H1 (cell line): ENCODE measurements around the gene GABBR1. TPM values are rescaled to one million over a fixed set of nuclear protein-coding genes. Genes with fewer than 3 reads are reported as not detected.

Source experiments
- CTCF ChIA-PET: fragments of 300-600 bp; sonication (Branson Sonifier 250); formaldehyde crosslinking; loops from one replicate; lab custom pipeline; 2021; ENCODE audit not compliant: partially characterized antibody; lab: Charles Lee
- POLR2A ChIA-PET: fragments of 300-600 bp; sonication (Branson Sonifier 250); formaldehyde crosslinking; loops from one replicate; lab custom pipeline; 2021; ENCODE audit warnings: inconsistent platforms; ENCODE audit not compliant: partially characterized antibody; lab: Charles Lee
- DNase-seq, 2 experiments: peaks; one replicate each; pipeline versions ENCODE4 v3.0.0 to v3.0.0-alpha.2; 2010 to 2022; ENCODE audit warnings: low spot score in 2 of 2, low read depth in 1 of 2, mixed read lengths in 1 of 2
- FAIRE-seq: peaks from 2 replicates; lab custom pipeline; 2011; peaks lifted over from hg19 to GRCh38; lab: Jason Lieb, UNC
- H2AFZ ChIP-seq: 2 replicates; pipeline ENCODE4 v1.8.1; 2012; ENCODE audit warnings: low read length, inconsistent platforms
- H2AK5ac ChIP-seq: 2 replicates; pipeline ENCODE4 v1.6.1; 2013; ENCODE audit warnings: low read depth, low read length
- H2BK120ac ChIP-seq: replicated peaks from 2 replicates; pipeline ENCODE3; 2013; ENCODE audit warnings: low read depth, low read length, inconsistent platforms
- H2BK12ac ChIP-seq: 2 replicates; pipeline ENCODE4 v1.6.1; 2013; ENCODE audit warnings: low read depth, low read length
- H2BK15ac ChIP-seq: 2 replicates; pipeline ENCODE4 v1.6.1; 2013; ENCODE audit warnings: low read length
- H2BK20ac ChIP-seq: 2 replicates; pipeline ENCODE4 v1.6.1; 2013; ENCODE audit warnings: low read length
- H2BK5ac ChIP-seq: 2 replicates; pipeline ENCODE4 v1.6.1; 2013; ENCODE audit warnings: low read depth, low read length
- H3K14ac ChIP-seq: 2 replicates; pipeline ENCODE4 v1.6.1; 2013; ENCODE audit warnings: inconsistent platforms; ENCODE audit not compliant: insufficient read length
- H3K18ac ChIP-seq: 2 replicates; pipeline ENCODE4 v1.6.1; 2013; ENCODE audit warnings: low read length; ENCODE audit errors: extremely low read depth
- H3K23ac ChIP-seq: 2 replicates; pipeline ENCODE4 v1.6.1; 2013; ENCODE audit warnings: inconsistent platforms; ENCODE audit not compliant: insufficient read length
- H3K23me2 ChIP-seq: 2 replicates; pipeline ENCODE4 v1.6.1; 2013; ENCODE audit warnings: low read depth, low read length
- H3K27ac ChIP-seq: 2 replicates; pipeline ENCODE4 v1.6.1; 2011; ENCODE audit warnings: low read depth, low read length, inconsistent platforms
- H3K27me3 ChIP-seq, 4 experiments: replicated peaks in 1 of 4; 1 replicate in 1 of 4; 2 replicates in 3 of 4; pipeline versions ENCODE4 v1.6.1 to v1.8.1; 2011 to 2013; ENCODE audit warnings: low read length in 3 of 4, mild to moderate bottlenecking in 3 of 4, inconsistent platforms in 2 of 4, mixed read lengths in 2 of 4, moderate library complexity in 1 of 4; ENCODE audit not compliant: control insufficient read depth in 3 of 4, insufficient read depth in 3 of 4; ENCODE audit errors: extremely low read depth in 1 of 4
- H3K36me3 ChIP-seq, 4 experiments: 2 replicates each; pipeline versions ENCODE4 v1.6.1 to v1.8.1; 2011 to 2013; ENCODE audit warnings: mild to moderate bottlenecking in 4 of 4, low read length in 3 of 4, moderate library complexity in 2 of 4, control low read depth in 1 of 4, inconsistent platforms in 1 of 4; ENCODE audit not compliant: insufficient read depth in 4 of 4, control insufficient read depth in 2 of 4
- H3K4ac ChIP-seq: replicated peaks from 2 replicates; pipeline ENCODE3; 2013; ENCODE audit warnings: low read length, low read depth, mixed read lengths, inconsistent platforms; ENCODE audit not compliant: insufficient read length
- H3K4me1 ChIP-seq, 4 experiments: replicated peaks in 1 of 4; 1 replicate in 1 of 4; 2 replicates in 3 of 4; pipeline versions ENCODE4 v1.6.1 to v1.8.1; 2011 to 2013; ENCODE audit warnings: low read length in 3 of 4, inconsistent platforms in 2 of 4, mixed read lengths in 1 of 4; ENCODE audit not compliant: insufficient read depth in 4 of 4, control insufficient read depth in 3 of 4
- H3K4me2 ChIP-seq, 2 experiments: 2 replicates each; pipeline versions ENCODE4 v1.6.1 to v1.8.1; 2011 to 2013; ENCODE audit warnings: low read depth in 2 of 2, low read length in 2 of 2, control low read depth in 1 of 2, inconsistent platforms in 1 of 2, mild to moderate bottlenecking in 1 of 2; ENCODE audit not compliant: insufficient read depth in 1 of 2
- H3K4me3 ChIP-seq, 4 experiments: fragments of 200-600, 300-600 bp in 1 of 4; sonication (generic), shearing (Covaris generic), sonication (Bioruptor Twin) in 1 of 4; 2 replicates each; pipeline versions ENCODE4 v1.5.1 to v1.8.1; 2011 to 2016; ENCODE audit warnings: low read length in 4 of 4, low read depth in 3 of 4, control low read depth in 2 of 4, inconsistent platforms in 2 of 4, mild to moderate bottlenecking in 2 of 4, mixed read lengths in 1 of 4, moderate library complexity in 1 of 4; ENCODE audit not compliant: insufficient read depth in 2 of 4; ENCODE audit errors: extremely low read depth in 1 of 4
- H3K56ac ChIP-seq: replicated peaks from 2 replicates; pipeline ENCODE3; 2013; ENCODE audit warnings: low read depth, mild to moderate bottlenecking, mixed read lengths, low read length, inconsistent platforms; ENCODE audit not compliant: insufficient read length
- H3K79me1 ChIP-seq: 2 replicates; pipeline ENCODE4 v1.6.1; 2013; ENCODE audit warnings: low read depth, low read length, control low read depth
- H3K79me2 ChIP-seq, 2 experiments: 2 replicates each; pipeline versions ENCODE4 v1.6.1 to v1.8.1; 2012 to 2013; ENCODE audit warnings: low read length in 2 of 2, mild to moderate bottlenecking in 2 of 2, inconsistent platforms in 1 of 2; ENCODE audit not compliant: insufficient read depth in 2 of 2, control insufficient read depth in 1 of 2
- H3K9ac ChIP-seq, 4 experiments: replicated peaks in 1 of 4; 1 replicate in 1 of 4; 2 replicates in 3 of 4; pipeline versions ENCODE4 v1.6.1 to v1.8.1; 2011 to 2013; ENCODE audit warnings: low read depth in 3 of 4, low read length in 3 of 4, control low read depth in 2 of 4, mild to moderate bottlenecking in 2 of 4, moderate library complexity in 2 of 4, inconsistent platforms in 1 of 4; ENCODE audit errors: extremely low read depth in 1 of 4
- H3K9me3 ChIP-seq, 2 experiments: 2 replicates each; pipeline versions ENCODE4 v1.6.1 to v1.8.1; 2012 to 2013; ENCODE audit warnings: mild to moderate bottlenecking in 2 of 2, moderate library complexity in 2 of 2, control low read depth in 1 of 2, inconsistent platforms in 1 of 2, low read depth in 1 of 2, low read length in 1 of 2, mixed read lengths in 1 of 2; ENCODE audit not compliant: insufficient read depth in 2 of 2
- H4K20me1 ChIP-seq, 2 experiments: replicated peaks in 1 of 2; 2 replicates each; pipeline versions ENCODE3 to v1.8.1; 2011 to 2013; ENCODE audit warnings: inconsistent platforms in 2 of 2, low read length in 2 of 2, mild to moderate bottlenecking in 1 of 2; ENCODE audit not compliant: insufficient read depth in 2 of 2, control insufficient read depth in 1 of 2
- H4K5ac ChIP-seq: 2 replicates; pipeline ENCODE4 v1.6.1; 2013; ENCODE audit warnings: low read length, low read depth, mixed read lengths, inconsistent platforms; ENCODE audit not compliant: insufficient read length
- H4K8ac ChIP-seq: 2 replicates; pipeline ENCODE4 v1.8.0; 2013; ENCODE audit warnings: mild to moderate bottlenecking, moderate library complexity, low read length, inconsistent platforms; ENCODE audit not compliant: insufficient read depth; ENCODE audit errors: extremely low read depth
- H4K91ac ChIP-seq: replicated peaks from 2 replicates; pipeline ENCODE3; 2013; ENCODE audit warnings: low read length, mixed read lengths, inconsistent platforms; ENCODE audit not compliant: insufficient read length
- E2F6 ChIP-seq: IDR thresholded peaks from 2 replicates; pipeline ENCODE4 v1.6.1; 2012; ENCODE audit warnings: inconsistent platforms
- MAFK ChIP-seq: IDR thresholded peaks from 2 replicates; pipeline ENCODE4 v1.6.1; 2012; ENCODE audit warnings: low read depth, mild to moderate bottlenecking, improper control_type of control experiment, low read length
- MAX ChIP-seq: IDR thresholded peaks from 2 replicates; pipeline ENCODE4 v1.6.1; 2012; ENCODE audit warnings: inconsistent platforms
- WGBS, 2 experiments: shearing (Covaris generic) in 1 of 2; methylation state at CpG; one replicate each; pipeline versions ENCODE4 v1.1.6 to v1.1.7; 2013 to 2015; ENCODE audit warnings: low lambda C conversion rate in 2 of 2, mixed read lengths in 2 of 2, inconsistent platforms in 1 of 2, low coverage in 1 of 2, missing lambda C conversion rate in 1 of 2; ENCODE audit not compliant: insufficient replicate concordance in 2 of 2, insufficient coverage in 1 of 2, insufficient read length in 1 of 2; ENCODE audit errors: extremely low coverage in 1 of 2, missing lambda C conversion rate in 1 of 2; 5-methylcytosine and 5-hydroxymethylcytosine counted together
- polyA plus RNA-seq, 7 experiments: library from polyadenylated mRNA; depleted of rRNA in 3 of 7; stranded (reverse) in 5 of 7; unstranded in 2 of 7; fragments of >200 nt in 5 of 7; fragments of 200-250 nt in 2 of 7; gene quantifications; 1 replicate in 5 of 7; 2 replicates in 1 of 7; 4 replicates in 1 of 7; pipeline versions ENCODE4 v1.2.1 to v1.2.3, GENCODE V29; 2011 to 2013; ENCODE audit warnings: missing spikeins in 2 of 7, mixed read lengths in 2 of 7
- total RNA-seq: library from RNA; stranded (reverse); fragmentation: NEBNext Ultra II Directional; extraction: Animal tissue kit (Norgen Biotek cat#: 25700); gene quantifications from 2 replicates; pipeline ENCODE4 v1.2.1, GENCODE V29; 2021

The GABBR1 gene
- total and polyA plus RNA-seq, 2 of the 8 experiments (the other 6 are each of a cell fraction or from before 2014, with no cell fraction given): 75.9 to 78.3 TPM

- TF ChIP-seq MAFK (no peak), E2F6 (no peak), MAX (no peak)
- 87% methylated on average over 2 of the region's 2 CpGs; no CpG with 5 or more reads in 1 of the 2 experiments for WGBS, 2 experiments
- Histone ChIP-seq H2BK12ac (no peak overlapping the region), H4K91ac (no peak overlapping the region), H3K79me1 (no peaks in the 10 kb centered on the region), H4K8ac (no peak overlapping the region), H3K79me2 (no peaks in the 10 kb centered on the region), H4K20me1 (no peaks in the 10 kb centered on the region), H3K27me3 (no peaks in the 10 kb centered on the region), H3K23me2 (no peaks in the 10 kb centered on the region), H4K5ac (no peak overlapping the region), H2AK5ac (no peak overlapping the region), H2BK20ac (no peak overlapping the region), H3K4ac (no peak overlapping the region), H3K4me3 (no peak overlapping the region), H3K4me2 (no peak overlapping the region), H2BK5ac (no peak overlapping the region), H3K14ac (no peak overlapping the region), H2AFZ (no peak overlapping the region), H3K56ac (no peak overlapping the region), H3K9ac (no peak overlapping the region), H3K4me1 (no peaks in the 10 kb centered on the region), H3K27ac (no peak overlapping the region), H2BK15ac (no peak overlapping the region), H3K9me3 (no peaks in the 10 kb centered on the region), H3K23ac (no peak overlapping the region), H3K36me3 (no peaks in the 10 kb centered on the region), H2BK120ac (no peak overlapping the region), H3K18ac (no peak overlapping the region)
- FAIRE-seq (no peak), DNase-seq (no peak)
- POLR2A ChIA-PET: no interaction called here
- CTCF ChIA-PET: no interaction called here
Measured at GRCh38 chr6:29567541-29567940, 65.4 kb downstream of the GABBR1 start.
